ENCODE results near the gene ZNF829.

- no peak for TF ChIP-seq POLR2A (IDR thresholded peaks at IDR 0.05)
- TF ChIP-seq, protein P1, sequence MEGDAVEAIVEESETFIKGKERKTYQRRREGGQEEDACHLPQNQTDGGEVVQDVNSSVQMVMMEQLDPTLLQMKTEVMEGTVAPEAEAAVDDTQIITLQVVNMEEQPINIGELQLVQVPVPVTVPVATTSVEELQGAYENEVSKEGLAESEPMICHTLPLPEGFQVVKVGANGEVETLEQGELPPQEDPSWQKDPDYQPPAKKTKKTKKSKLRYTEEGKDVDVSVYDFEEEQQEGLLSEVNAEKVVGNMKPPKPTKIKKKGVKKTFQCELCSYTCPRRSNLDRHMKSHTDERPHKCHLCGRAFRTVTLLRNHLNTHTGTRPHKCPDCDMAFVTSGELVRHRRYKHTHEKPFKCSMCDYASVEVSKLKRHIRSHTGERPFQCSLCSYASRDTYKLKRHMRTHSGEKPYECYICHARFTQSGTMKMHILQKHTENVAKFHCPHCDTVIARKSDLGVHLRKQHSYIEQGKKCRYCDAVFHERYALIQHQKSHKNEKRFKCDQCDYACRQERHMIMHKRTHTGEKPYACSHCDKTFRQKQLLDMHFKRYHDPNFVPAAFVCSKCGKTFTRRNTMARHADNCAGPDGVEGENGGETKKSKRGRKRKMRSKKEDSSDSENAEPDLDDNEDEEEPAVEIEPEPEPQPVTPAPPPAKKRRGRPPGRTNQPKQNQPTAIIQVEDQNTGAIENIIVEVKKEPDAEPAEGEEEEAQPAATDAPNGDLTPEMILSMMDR (IDR thresholded peaks at IDR 0.05) = no peak
- TF ChIP-seq EP300 (IDR thresholded peaks at IDR 0.05) = no peak
These were observed 900 bp upstream of the ZNF829 start for GRCh38 chr19:36916991-36917390.

Measured in tibial nerve (tissue), 4 donors.